Stimulated activated CD4-positive, alpha-beta T cell treated with anti-CD3 and anti-CD28 coated beads, TNF-alpha, amount 100 ng/mL, for 48 hours (primary cell): Measurements from ENCODE around the gene SLC23A1.
A peak's percentile ranks its signal among the peaks of the same experiment; 100 is the strongest.
"Not testable (repeated sequence)": the region's sequence is repeated elsewhere in the genome, so short reads cannot be mapped to it uniquely, and the experiment has no call there.

Experiments
- DNase-seq, 3 donors: peaks; one replicate each; pipeline ENCODE4 v3.0.0-alpha.2; 2020; ENCODE audit warnings: low read depth in 3 of 3

SLC23A1 gene

DNA sequence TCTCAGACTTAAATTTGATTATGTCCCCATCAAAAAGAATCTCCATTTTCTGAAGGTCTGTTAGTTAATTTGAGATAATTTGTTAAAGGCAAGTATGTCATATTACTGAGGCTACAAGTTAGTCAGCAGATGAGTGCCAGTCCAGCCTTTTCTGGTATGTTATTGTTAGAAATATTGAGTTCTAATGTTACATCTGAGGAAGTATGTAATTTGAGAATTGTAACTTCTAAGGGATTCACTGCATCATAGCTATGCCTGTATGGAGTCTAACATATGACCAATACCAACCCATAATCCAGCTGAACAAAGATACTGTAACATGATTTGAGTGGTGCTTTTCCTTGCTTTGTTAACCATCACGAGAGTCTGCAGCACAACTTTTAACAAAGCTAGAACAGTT is 13.9 kb downstream of the SLC23A1 start:
- no peak for DNase-seq

DNA sequence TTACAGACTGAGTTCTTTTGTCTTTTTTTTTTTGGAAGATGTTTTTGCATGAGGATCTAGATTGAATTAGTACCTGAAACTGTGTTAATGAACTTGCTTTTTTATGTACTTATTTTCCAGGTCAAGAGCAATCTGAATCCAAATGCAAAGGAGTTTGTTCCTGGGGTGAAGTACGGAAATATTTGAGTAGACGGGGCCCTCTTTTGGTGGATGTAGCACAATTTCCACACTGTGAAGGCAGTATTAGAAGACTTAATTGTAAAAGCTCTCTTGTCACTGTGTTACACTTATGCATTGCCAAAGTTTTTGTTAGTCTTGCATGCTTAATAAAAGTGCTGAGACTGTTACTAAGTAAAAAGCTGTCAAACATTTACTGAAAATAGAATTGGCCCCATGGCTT is 14.5 kb downstream of the SLC23A1 start:
- DNase-seq: no peak

DNA sequence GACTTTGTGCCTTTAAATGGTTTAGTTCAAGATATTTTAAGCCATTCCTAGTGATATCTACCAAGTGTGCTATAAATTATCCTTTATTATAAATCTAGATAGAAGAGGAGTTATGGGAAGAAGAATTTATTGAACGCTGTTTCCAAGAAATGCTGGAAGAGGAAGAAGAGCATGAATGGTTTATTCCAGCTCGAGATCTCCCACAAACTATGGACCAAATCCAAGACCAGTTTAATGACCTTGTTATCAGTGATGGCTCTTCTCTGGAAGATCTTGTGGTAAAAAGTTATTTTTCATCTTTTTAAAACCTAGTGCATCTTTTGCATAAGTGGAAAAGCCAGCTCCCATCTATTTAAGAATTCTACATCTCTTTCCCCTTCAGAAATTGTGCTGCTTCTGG is 18.6 kb downstream of the SLC23A1 start:
- DNase-seq: no peak

DNA sequence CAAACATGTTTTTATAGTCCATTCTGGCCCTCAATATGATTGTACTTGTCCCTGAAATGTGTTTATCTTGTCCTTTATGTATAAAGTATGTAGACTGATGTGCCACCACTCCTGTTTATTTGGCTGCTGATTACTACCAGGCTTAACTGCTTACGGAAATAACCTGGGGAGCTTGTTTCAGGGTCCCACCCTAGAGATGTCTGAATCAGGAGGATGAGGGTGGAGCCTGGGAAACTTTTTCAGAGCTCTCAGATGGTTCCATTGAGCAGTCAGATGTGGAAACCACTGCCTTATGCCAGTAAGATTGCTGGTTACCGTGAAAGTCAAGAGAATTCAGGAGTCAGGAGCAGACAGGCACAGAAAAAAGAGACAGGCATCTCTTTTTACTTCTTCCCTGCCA is 19.2 kb downstream of the SLC23A1 start:
- DNase-seq: no peak

DNA sequence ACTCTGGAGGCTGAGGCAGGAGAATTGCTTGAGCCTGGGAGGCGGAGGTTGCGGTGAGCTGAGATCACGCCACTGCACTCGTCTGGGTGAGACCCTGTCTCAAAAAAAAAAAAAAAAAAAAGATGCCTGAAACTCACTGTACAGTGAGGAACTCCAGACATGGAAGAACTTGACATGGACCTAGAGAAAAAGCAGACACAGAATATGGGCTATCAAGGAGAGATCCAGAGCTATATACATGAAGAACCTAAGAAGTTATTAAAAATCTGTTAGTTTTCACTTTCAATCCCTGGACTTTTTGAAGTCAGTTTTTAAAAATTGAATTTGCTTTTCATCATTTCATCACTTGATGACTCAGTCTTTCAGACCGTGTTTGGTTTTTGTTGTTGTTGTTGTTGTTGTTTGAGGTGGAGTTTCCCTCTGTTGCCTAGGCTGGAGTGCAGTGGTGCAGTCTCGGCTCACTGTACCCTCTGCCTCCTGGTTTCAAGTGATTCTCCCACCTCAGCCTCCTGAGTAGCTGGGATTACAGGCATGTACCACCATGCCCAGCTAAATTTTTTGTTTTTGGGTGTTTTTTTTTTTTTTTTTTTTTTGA is 21.2 kb downstream of the SLC23A1 start:
- DNase-seq: no peak

DNA sequence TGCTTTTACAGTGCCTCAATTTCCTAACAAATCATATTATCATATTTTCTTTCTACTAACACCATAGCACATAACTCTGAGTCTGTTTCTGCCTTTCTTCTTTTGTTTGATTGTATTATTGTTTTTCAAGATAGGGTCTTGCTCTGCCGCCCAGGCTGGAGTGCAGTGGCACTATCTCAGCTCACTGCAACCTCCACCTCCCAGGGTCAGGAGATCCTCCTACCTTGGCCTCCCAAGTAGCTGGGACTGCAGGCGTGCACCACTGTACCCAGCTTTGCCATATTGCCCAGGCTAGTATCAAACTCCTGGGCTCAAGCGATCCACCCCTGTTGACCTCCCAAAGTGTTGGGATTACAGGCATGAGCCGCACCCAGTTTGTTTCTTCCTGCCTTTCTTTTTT is 22.7 kb downstream of the SLC23A1 start:
- DNase-seq: no peak

DNA sequence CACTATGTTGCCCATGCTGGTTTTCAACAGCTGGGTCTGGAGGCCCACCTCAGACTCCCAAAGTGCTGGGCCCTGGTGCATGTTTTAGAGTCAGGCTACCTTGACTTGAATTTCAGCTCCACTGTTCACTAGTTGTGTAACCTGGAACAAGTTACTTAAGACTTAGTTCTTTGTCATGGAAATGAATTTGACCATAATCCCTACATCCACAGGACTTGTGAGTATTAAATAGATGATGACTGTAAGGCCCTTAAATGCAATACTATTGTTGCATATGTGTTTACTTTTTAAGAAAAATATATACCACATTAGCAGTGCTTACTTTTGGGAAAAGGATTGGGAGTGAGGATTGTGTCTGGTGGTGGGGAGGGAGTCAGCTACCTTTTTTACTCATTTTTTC is 25.0 kb downstream of the SLC23A1 start:
- no peak for DNase-seq

DNA sequence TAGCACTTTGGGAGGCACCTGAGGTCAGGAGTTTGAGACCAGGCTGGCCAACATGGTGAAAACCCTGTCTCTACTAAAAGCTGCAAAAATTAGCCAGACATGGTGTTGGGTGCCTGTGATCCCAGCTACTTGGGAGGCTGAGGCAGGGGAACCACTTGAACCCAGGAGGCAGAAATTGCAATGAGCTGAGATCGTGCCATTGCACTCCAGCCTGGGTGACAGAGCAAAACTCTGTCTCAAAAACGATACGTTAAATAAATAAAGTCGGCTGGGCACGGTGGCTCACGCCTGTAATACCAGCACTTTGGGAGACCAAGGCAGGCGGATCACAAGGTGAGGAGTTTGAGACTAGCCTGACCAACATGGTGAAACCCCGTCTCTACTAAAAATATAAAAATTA is 27.2 kb downstream of the SLC23A1 start:
- not testable (repeated sequence) for DNase-seq

DNA sequence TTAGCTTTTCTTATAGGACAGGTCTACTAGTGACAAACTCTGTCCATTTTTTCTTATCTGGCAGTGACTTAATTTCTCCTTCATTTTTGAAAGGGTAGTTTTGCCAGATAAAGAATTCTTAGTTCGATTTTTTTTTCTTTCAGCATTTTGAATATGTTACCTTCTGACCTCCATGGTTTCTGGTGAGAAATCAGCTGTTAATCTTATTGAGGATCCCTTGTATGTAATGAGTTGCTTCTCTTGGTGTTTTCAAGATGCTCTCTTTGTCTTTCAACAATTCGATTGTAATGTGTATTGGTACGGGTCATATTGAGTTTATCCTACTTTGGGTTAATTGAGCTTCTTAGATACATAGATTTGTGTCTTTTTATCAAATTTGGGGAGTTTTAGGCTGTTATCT is 28.9 kb downstream of the SLC23A1 start:
- DNase-seq: no peak

DNA sequence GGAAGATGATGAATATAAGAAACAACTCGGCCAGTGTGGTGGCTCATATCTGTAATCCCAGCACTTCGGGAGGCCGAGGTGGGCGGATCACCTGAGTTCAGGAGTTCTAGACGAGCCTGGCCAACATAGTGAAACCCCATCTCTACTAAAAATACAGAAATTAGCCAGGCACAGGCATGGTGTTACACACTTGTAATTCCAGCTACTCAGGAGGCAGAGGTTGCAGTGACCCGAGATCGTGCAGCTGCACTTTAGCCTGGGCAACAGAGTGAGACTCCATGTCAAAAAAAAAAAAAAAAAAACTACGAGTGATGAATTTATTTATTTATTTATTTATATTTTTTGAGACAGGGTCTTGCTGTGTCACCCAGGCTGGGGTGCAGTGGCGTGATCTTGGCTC is 35.2 kb downstream of the SLC23A1 start:
- DNase-seq: not testable (repeated sequence)

DNA sequence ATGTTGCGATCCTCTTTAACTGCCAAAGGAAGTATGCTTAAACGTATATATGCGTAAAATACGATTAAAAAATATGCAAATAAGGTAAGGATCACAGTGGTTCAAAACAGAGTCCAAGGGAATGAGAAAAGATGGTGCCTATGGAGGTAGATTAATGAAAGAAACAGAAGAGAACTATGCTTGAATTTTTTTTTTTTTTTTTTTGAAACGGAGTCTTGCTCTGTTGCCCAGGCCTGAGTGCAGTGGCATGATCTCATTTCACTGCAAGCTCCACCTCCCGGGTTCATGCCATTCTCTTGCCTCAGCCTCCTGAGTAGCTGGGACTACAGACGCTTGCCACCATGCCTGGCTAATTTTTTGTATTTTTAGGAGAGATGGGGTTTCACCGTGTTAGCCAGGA is 37.7 kb downstream of the SLC23A1 start:
- not testable (repeated sequence) for DNase-seq

DNA sequence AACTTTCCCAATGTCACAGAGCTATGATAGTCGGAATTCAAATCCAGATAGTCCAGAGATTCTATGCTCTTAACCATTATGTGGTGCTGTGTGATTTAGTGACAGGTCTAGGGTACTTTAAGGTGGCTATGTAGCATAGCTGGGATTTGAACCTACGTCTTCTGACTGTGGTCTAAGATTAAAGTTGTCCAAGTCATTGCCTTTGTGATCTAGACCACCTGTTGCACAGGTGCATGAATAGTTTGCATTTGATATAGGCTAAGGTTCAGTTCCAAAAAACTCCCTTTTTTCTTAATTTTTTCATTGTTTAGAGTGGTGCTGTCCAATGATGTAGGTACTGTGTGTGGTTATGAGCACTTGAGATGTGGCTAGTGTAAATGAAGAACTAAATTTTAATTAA is 38.9 kb downstream of the SLC23A1 start:
- no peak for DNase-seq

DNA sequence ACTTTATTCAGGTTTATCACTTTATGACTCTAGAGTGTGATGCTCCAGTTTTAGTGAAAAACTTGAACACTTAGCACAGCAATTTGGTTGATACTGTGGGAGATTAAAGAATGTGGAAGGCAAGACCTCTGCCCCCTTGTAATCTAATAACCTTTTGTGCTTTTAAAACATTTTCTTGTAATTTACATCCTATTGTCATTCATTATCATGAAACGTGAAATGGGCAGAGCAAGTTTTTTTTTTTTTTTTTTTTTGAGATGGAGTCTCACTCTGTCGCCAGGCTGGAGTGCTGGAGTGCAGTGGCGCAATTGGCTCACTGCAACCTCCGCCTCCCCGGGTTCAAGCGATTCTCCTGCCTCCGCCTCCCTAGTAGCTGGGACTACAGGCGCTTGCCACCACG is 39.6 kb downstream of the SLC23A1 start:
- DNase-seq: no peak

DNA sequence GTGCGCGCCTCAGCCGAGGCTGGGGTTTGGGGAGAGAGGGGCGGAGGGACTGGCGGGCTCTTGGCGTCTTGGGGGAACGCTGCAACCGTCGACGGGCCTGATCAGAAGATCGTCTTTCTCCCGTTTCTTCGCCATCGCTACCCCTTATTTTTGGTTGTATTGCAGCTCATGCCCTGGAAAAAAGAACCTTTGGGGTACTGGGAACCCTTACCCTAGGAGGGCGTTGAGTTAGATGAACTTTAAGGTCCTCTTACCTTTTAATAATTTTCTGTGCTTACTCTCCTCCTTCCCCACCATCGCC is 40.7 kb downstream of the SLC23A1 start:
- DNase-seq: no peak

DNA sequence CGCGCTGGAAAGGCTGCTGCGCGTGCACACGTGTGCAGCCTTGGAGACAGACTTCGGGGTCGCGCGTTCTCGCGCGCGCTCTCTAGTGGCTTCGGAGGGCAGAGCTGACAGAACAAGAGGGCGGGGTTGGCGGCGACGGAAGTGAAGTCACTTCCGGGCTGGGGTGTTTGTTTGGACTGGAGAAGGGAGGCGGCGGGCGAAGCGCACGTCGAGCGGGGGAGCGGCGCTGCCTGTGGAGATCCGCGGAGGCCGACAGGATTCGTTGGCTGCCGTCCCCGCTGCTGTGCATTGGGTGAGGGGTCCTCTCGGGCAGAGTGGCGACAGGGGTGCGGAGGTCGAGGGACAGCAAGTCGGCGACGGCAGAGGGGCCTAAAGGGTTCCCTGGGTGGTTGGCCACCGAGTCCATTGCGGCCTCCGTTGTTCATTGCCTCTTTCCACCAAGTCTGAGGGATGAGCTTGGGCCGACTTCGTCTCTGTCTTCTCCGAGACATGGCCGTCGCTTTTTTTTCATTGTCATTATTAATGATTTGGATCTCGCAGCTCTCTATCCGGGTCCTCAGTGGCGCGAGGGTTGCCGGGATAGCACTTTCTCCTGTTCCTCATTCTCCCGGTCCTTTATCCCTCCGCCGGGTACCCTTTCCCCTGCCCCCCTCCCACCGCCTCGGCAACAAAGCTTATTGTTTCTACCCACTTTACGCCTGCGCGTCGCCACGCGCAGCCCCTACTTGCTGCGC is 41.2 kb downstream of the SLC23A1 start, which contains the start of gene PAIP2:
Gene PAIP2 (plus strand): TSS at position 166 of the 734 bp plus-strand sequence. CDS start 21,931 bp downstream, outside the sequence.
- peak; percentile 94 to 96 (median 96) for DNase-seq

DNA sequence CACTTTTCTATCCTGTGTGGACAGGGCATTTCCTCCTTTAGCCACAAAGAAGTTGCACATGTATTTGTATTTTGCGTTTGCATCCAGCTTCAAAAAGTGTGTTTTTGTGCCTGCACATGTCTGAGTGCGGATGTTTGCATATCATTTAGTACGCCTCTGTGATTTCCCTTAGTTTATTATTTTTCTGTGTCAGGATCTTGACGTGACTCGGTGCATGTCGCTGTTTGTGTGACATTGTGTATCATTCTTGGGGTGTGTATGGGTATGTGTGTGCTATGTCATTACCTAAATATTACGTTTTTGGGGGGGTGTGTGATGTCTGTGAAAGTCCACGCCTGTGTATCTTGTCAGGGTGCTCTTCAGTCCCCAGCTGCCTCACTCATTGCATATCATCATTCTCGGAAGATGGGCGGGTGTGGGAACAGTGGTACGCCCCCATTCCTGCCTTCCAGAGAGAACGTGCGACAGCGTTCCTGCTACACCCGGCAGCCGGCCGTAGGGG is 41.9 kb downstream of the SLC23A1 start:
- DNase-seq: no peak

DNA sequence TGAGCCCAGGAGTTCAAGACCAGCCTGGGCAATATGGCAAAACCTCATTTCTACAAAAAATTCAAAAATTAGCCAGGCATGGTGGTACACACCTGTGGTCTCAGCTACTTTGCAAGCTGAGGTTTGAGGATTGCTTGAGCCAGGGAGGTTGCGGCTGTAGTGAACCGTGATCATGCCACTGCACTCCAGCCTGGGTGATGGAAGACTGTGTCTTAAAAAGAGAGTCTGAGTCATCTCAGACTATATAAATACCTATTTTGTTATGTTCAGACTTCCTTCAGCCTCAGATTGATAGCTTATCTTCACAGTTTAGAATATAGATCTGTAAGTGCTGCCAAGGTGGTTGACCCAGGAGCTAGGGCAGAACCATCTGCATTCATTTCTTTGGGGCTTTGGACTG is 43.0 kb downstream of the SLC23A1 start:
- no peak for DNase-seq

DNA sequence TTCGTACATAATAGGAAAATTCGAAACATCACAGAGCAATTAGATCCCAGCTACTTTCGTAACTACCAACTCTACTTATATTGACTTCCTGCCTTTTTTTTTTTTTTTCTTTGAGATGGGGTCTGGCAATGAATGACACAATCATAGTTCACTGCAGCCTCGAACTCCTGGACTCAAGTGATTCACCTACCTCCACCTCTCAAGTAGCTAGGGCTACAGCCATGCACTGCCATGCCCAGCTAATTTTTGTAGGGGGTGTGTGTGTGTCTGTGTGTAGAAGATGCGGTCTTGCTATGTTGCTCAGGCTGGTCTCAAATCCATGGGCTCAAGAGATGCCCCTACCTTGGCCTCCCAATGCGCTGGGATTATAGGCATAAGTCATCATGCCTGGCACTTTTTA is 47.3 kb downstream of the SLC23A1 start:
- no peak for DNase-seq
